ENCODE measurements around the gene ACOXL.

Gene ACOXL

DNA sequence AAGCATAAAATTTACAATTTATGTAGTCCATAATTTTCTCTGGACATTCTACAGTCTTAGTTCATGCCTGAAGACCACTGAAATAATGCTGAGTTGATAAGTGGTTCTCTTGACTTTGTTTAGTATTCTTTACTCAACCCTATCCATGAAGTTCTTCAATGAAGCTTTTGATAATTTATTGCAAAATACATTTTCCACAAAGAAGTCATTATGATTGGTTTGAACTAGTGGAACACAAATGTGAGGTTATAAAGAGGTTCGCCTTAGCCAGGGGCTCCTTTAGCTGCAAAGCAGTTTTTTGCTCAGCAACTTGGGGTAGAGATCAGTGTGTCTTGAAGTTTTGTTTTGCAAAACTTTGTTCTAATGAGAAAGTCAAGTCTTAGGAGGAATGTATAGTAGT lies 394.2 kb downstream of the ACOXL start:
- DNase-seq (ENCODE audit: low read depth, low spot score): no peak
- CTCF ChIA-PET: no interaction called here
- POLR2A ChIA-PET: no interaction called here
- H3K4me3 ChIP-seq (ENCODE audit: low read depth, low read length): no peak overlapping the region
- TF ChIP-seq, protein P1, sequence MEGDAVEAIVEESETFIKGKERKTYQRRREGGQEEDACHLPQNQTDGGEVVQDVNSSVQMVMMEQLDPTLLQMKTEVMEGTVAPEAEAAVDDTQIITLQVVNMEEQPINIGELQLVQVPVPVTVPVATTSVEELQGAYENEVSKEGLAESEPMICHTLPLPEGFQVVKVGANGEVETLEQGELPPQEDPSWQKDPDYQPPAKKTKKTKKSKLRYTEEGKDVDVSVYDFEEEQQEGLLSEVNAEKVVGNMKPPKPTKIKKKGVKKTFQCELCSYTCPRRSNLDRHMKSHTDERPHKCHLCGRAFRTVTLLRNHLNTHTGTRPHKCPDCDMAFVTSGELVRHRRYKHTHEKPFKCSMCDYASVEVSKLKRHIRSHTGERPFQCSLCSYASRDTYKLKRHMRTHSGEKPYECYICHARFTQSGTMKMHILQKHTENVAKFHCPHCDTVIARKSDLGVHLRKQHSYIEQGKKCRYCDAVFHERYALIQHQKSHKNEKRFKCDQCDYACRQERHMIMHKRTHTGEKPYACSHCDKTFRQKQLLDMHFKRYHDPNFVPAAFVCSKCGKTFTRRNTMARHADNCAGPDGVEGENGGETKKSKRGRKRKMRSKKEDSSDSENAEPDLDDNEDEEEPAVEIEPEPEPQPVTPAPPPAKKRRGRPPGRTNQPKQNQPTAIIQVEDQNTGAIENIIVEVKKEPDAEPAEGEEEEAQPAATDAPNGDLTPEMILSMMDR (IDR thresholded peaks at IDR 0.05; ENCODE audit: insufficient read depth, low read length, missing control alignments): no peak

DNA sequence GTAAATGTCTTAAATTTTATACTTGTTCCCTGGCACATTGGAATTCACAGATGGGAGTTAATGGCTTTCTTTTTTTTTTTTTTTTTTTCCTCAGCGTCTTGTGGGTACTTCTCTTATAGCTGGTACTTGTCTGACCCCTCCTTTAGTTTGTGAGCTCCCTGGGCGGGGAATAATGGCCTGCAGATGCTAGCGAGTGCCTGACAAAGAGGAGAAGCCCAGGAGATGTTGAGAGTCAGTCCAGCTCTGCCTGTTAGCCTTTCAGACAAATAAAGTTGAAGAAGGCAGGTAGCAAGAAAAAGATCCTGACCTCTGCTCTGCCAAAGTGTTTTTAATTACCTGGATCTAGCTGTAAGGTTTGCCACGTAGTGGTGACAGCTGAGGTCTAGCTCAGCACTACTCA lies 395.0 kb downstream of the ACOXL start:
- ChIA-PET CTCF (no interaction called here), POLR2A (no interaction called here)
- no peak overlapping the region for H3K4me3 ChIP-seq (ENCODE audit: low read depth, low read length)
- no peak for DNase-seq (ENCODE audit: low read depth, low spot score)
- TF ChIP-seq, protein P1 (IDR thresholded peaks at IDR 0.05; ENCODE audit: insufficient read depth, low read length, missing control alignments): no peak

DNA sequence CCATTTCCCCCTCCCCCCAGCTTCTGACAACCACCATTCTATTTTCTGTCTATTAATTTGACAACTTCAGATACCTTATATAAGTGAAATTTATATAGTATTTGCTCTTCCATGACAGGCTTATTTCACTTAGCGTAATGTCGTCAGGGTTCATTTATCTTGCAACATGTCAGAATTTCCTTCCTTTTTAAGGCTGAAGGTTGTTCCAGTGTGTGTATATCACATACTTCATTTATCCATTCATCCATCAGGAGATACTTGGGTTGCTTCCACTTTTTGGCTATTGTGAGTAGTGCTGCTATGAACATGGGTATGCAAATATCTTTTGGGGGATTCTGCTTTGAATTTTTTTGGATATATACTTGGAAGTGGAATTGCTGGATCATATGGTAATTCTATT lies 395.7 kb downstream of the ACOXL start:
- ChIA-PET CTCF (no interaction called here), POLR2A (no interaction called here)
- TF ChIP-seq, protein P1 (IDR thresholded peaks at IDR 0.05; ENCODE audit: insufficient read depth, low read length, missing control alignments): no peak
- H3K4me3 ChIP-seq (ENCODE audit: low read depth, low read length): no peak overlapping the region
- no peak for DNase-seq (ENCODE audit: low read depth, low spot score)

DNA sequence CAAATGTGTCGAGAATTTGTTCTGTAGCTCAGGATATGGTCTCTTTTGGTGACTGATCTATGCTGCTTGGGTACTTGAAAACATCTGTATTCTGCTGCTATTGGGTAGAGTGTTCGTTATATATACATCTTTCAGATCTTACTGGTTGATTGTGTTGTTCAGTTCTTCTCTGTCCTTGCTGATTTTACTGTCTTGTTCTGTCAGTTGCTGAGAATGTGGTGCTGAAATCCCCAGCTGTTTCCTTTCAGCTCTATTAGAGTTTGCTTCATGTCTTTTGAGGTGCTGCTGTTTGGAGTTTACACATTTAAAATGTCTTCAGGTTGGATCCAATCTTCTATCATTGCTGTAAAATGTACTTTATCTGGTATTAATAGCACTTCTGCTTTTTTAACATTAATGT lies 401.2 kb downstream of the ACOXL start:
- ChIA-PET POLR2A (no interaction called here), CTCF (interaction anchor here (1.4 kb wide), 1 partner anchor 30 kb away, joined by 3 read pairs; no protein-coding TSS in a partner anchor)
- DNase-seq (ENCODE audit: low read depth, low spot score): no peak
- H3K4me3 ChIP-seq (ENCODE audit: low read depth, low read length): no peak overlapping the region
- TF ChIP-seq, protein P1 (IDR thresholded peaks at IDR 0.05; ENCODE audit: insufficient read depth, low read length, missing control alignments): no peak

DNA sequence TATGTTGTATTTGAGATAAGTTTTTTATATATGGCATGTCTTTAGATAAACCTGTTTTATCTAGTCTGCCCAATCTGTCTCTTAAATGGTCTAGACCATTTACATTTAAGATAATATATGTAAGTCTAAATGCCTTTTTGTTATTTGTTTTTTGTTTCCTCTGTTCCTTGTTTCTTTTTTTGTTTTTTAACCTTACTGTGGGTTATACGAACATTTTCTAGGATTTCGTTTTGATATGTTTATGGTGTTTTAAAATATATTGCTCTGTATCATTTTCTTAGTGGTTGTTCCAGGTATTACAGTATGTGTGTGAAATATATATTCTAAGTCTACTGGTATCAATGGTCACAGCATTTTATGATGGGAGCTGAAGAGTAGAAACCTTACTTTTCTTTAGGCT lies 401.7 kb downstream of the ACOXL start:
- DNase-seq (ENCODE audit: low read depth, low spot score): no peak
- ChIA-PET POLR2A (no interaction called here), CTCF (interaction anchor here (1.4 kb wide), 1 partner anchor 29 kb away, joined by 3 read pairs; no protein-coding TSS in a partner anchor)
- TF ChIP-seq, protein P1 (IDR thresholded peaks at IDR 0.05; ENCODE audit: insufficient read depth, low read length, missing control alignments): no peak
- no peak overlapping the region for H3K4me3 ChIP-seq (ENCODE audit: low read depth, low read length)

DNA sequence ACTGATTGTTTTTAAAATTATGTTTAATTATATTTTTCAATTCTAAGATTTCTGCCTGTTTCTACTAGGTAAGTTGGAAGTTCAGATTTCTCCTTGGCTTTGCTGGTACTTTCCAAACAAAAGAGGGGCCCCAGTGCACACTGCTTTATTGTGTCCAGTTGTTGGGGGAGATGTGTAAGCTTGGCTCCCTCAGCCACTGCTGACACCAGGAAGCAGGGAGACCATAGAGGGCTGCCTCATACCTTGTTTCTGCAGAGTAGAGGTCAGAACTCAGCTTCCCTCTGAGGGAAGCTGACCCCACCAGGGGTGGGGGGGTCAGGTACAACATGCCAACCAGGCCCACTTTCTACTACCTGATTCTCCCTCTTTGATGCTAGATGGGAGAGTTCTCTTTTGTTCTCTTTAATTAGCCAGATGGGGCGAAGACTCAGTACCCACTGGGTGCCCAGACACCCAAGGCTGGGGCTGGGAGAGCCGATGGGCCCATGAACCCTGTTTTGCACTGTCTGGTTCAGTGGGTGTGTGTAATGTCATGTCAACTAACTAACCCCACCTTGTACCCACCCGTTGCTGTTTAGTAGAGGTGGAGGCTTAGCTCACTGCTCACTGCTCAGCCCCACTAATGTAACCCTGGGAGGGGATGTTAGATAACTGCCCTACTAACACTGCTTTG lies 403.0 kb downstream of the ACOXL start:
- no peak overlapping the region for H3K4me3 ChIP-seq (ENCODE audit: low read depth, low read length)
- POLR2A ChIA-PET: no interaction called here
- no peak for DNase-seq (ENCODE audit: low read depth, low spot score)
- CTCF ChIA-PET: no interaction called here
- TF ChIP-seq, protein P1 (IDR thresholded peaks at IDR 0.05; ENCODE audit: insufficient read depth, low read length, missing control alignments): no peak

Data from AG04449 (cell line).